Mucosa of descending colon (tissue), 3 donors: ENCODE results near the gene DGCR2. TPM values are rescaled to one million over a fixed set of nuclear protein-coding genes. Genes with fewer than 3 reads are reported as not detected.

Experiments
- ATAC-seq: fragments of 200-7000 bp; cut with Tn5 transposase; one replicate; pipeline ENCODE4 v1.9.1; 2020; ENCODE audit warnings: mild to moderate bottlenecking, moderate library complexity
- DNase-seq, 3 donors: peaks; one replicate each; pipeline ENCODE4 v3.0.0-alpha.2; 2020
- H3K36me3 ChIP-seq: fragments of 200-600 bp; one replicate; pipeline ENCODE4 v1.8.0; 2021; ENCODE audit warnings: low read depth, mild to moderate bottlenecking
- H3K4me1 ChIP-seq: fragments of 200-600 bp; one replicate; pipeline ENCODE4 v1.8.0; 2021; ENCODE audit warnings: low read depth, mild to moderate bottlenecking
- H3K4me3 ChIP-seq: fragments of 200-600 bp; one replicate; pipeline ENCODE4 v1.8.0; 2021; ENCODE audit warnings: mild to moderate bottlenecking
- H3K9me3 ChIP-seq: fragments of 200-600 bp; one replicate; pipeline ENCODE4 v1.8.0; 2021; ENCODE audit warnings: mild to moderate bottlenecking
- intact Hi-C, 2 donors: fragments of 100-400 bp; cut with DNase I in 1 of 2; cut with micrococcal nuclease in 1 of 2; formaldehyde crosslinking; loops; one replicate each; pipeline versions ENCODE4 v1.11.0 to v1.11.1; 2022; cut with DNase I, micrococcal nuclease
- total RNA-seq, 3 donors: library from RNA; stranded (reverse); fragmentation: NEBNext Ultra II Directional in 2 of 3; extraction: Animal tissue kit (Norgen Biotek cat#: 25700) in 2 of 3; gene quantifications; one replicate each; pipeline versions ENCODE4 v1.2.1 to v1.2.4, GENCODE V29; 2021 to 2023
- TF ChIP-seq, protein P1 (sequence below): fragments of 200-600 bp; IDR thresholded peaks from one replicate; pipeline ENCODE4 v1.8.0; 2022; ENCODE audit warnings: antibody characterized with exemption, mild to moderate bottlenecking
- donor health status: DM: no; HTN: no; CAD: no; lungs with moderate emphysema.
- donor health status: DM: no; HTN: no; CAD: no.
- donor health status: DM: no; HTN: yes; CAD: no.

The DGCR2 gene
- total RNA-seq, 3 donors from 2014 or later: 68.4 to 100 (median 79.8) TPM

DNA sequence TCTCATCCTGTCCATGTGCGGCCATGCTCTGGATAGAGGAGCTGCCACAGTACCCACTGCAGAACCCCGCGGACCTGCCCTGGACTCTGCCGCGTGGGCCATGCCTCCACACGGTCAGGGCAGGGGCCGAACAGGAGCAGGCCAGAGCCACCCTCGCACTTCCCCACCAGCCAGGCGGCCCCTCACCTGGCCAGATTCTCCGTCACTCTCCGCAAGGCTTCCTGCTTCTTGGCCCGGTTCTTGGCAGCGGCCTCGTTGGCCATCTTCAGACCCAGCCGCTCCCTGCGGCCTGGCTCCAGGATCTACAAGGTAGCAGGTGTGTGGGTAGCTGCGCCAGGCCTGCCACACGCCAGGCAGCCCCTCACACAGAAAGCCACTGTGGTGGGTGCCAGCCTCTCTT is 12.7 kb upstream of the DGCR2 start:
- intact Hi-C loops: no loop called here

DNA sequence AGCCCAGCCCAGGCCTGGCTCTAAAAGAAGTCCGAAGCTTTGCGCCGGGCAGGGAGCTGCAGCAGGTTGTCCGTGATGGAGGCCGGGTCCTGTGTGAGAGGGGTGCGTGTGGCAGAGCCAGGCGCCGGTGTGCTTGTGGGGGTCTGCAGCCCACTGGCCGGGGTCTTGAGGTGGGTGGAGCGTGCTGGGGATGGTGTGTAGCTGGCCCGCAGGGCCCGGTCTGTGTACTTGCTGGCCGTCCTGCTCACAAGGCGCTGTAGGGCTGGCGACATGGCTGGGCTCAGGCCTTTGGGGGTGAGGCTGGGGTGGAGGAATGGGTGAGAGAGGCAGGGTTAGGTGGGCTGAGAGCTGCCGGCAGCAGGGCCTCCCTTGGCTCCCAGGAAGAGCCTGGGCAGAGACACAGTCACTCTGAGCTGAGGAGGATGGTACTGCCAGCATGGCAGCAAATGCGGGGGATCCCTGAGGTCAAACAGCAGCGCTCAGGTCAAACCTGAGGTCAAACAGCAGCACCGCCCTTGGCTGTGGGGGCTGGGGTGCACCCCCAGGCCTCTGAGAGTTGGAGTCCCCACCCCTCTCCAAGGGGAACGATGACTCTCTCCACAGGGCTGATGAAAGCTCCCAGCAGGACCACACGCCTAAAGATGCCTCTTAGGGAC is 12.1 kb upstream of the DGCR2 start:
- Histone ChIP-seq H3K4me1 (no peaks in the 10 kb centered on the region), H3K36me3 (peaks cover 5% of the 10 kb centered on the region), H3K9me3 (no peaks in the 10 kb centered on the region), H3K4me3 (no peak overlapping the region)
- intact Hi-C loops: no loop called here
- TF ChIP-seq, protein P1, sequence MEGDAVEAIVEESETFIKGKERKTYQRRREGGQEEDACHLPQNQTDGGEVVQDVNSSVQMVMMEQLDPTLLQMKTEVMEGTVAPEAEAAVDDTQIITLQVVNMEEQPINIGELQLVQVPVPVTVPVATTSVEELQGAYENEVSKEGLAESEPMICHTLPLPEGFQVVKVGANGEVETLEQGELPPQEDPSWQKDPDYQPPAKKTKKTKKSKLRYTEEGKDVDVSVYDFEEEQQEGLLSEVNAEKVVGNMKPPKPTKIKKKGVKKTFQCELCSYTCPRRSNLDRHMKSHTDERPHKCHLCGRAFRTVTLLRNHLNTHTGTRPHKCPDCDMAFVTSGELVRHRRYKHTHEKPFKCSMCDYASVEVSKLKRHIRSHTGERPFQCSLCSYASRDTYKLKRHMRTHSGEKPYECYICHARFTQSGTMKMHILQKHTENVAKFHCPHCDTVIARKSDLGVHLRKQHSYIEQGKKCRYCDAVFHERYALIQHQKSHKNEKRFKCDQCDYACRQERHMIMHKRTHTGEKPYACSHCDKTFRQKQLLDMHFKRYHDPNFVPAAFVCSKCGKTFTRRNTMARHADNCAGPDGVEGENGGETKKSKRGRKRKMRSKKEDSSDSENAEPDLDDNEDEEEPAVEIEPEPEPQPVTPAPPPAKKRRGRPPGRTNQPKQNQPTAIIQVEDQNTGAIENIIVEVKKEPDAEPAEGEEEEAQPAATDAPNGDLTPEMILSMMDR: no peak
- ATAC-seq (peak; percentile 7), DNase-seq (no peak)

More for the DNA sequence above, 12.7 kb upstream of the DGCR2 start:
- DNase-seq (no peak), ATAC-seq (no peak)
- Histone ChIP-seq H3K4me1 (no peaks in the 10 kb centered on the region), H3K36me3 (peaks cover 5% of the 10 kb centered on the region), H3K9me3 (no peaks in the 10 kb centered on the region), H3K4me3 (no peak overlapping the region)
- TF ChIP-seq, protein P1: no peak

DNA sequence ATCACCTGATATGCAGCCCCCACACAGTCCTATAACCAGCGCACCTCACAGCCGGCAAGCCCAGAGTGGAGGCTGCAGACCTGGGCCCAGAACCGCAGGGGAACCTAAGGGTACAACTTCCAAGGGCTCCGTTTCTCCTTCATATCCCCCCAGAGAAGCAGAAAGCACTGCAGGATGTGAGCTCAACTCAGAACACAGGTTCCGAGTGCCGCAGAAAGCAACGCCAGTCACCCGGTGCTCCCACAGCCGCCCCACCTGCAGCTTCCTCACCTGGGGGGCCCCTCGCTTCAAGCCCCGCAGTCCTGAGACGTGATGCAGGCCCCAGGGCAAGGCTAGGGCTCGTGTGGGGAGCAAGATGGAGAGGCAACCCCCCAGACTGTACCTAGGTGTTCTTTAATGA is 11.3 kb upstream of the DGCR2 start:
- peaks cover 5% of the 10 kb centered on the region for H3K36me3 ChIP-seq
- intact Hi-C loops: no loop called here
- DNase-seq (no peak), ATAC-seq (no peak)
- TF ChIP-seq, protein P1: no peak
- no peak overlapping the region for H3K4me3 ChIP-seq
- no peaks in the 10 kb centered on the region for H3K9me3 ChIP-seq
- no peaks in the 10 kb centered on the region for H3K4me1 ChIP-seq

DNA sequence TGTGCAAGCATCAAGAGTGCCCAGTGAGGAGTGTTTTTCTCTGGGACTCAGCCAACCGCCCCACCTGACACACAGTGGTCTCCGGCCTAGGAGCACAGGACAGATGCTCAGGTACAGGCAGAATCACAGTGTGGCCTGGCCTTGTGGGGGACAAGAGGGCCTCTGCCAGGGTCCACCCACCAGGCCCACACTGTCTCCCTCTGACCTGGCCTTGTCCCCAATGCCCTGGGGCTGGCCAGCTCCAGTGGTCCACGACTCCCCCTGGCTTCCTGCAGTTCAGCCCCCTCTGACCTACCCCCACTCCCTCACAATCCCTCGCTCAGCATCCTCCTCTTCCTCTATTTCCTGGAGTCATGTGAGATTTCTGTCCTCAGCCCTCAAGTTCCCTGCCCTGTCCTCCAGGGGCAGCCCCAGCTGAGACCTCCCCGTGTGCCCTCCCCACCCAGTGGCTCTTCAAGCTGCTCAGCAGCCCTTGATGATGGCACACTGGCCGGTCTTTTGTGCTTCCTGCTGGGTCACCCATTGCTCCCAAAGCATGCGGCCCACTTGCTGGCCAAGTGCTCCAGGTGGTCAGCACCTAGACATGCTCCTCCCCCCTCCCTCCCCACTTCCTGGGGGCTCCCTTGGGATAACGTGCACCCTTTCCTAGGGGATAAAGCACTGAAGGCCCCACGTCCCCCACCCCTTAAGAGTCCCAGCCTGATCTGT is 10.6 kb upstream of the DGCR2 start:
- intact Hi-C loops: no loop called here
- ATAC-seq (no peak), DNase-seq (no peak)
- no peaks in the 10 kb centered on the region for H3K9me3 ChIP-seq
- peaks cover 5% of the 10 kb centered on the region for H3K36me3 ChIP-seq
- TF ChIP-seq, protein P1: no peak
- no peaks in the 10 kb centered on the region for H3K4me1 ChIP-seq
- no peak overlapping the region for H3K4me3 ChIP-seq

DNA sequence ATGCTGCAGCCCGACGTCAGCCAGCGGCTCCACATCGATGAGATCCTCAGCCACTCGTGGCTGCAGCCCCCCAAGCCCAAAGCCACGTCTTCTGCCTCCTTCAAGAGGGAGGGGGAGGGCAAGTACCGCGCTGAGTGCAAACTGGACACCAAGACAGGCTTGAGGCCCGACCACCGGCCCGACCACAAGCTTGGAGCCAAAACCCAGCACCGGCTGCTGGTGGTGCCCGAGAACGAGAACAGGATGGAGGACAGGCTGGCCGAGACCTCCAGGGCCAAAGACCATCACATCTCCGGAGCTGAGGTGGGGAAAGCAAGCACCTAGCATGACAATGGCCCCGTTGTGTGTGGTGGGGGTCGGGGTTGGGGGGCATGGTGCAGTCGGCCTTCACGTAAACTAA is 9.9 kb upstream of the DGCR2 start:
- no peak for ATAC-seq
- Histone ChIP-seq H3K9me3 (no peaks in the 10 kb centered on the region), H3K4me1 (no peaks in the 10 kb centered on the region), H3K36me3 (peaks cover 5% of the 10 kb centered on the region), H3K4me3 (no peak overlapping the region)
- TF ChIP-seq, protein P1: no peak
- intact Hi-C loops: no loop called here
- no peak for DNase-seq
